HepG2 (cell line): ENCODE results near the gene TXNDC2. TPM values are rescaled to one million over a fixed set of nuclear protein-coding genes. Genes with fewer than 3 reads are reported as not detected.

Experiments used
- ATAC-seq: fragments of 200-7000 bp; cut with Tn5 transposase; 3 replicates; pipeline ENCODE4 v1.9.1; 2020; ENCODE audit warnings: mild to moderate bottlenecking, moderate library complexity
- BruUV-seq: library from RNA; stranded (reverse); fragments of 400-500 nt; replicated peaks from 2 replicates; lab custom pipeline; 2021; lab: Mats Ljungman, UMichigan
- CTCF ChIA-PET: fragments of 300-600 bp; formaldehyde crosslinking; extraction: SDS; loops from one replicate; lab custom pipeline; 2021; ENCODE audit warnings: low total read pairs, inconsistent platforms, low intra/inter-chr PET ratio; lab: Yijun Ruan, JAX
- POLR2A ChIA-PET: fragments of 350-600 bp; sonication (Branson Sonifier 250); formaldehyde crosslinking; loops from one replicate; lab custom pipeline; 2020; ENCODE audit warnings: antibody characterized with exemption, inconsistent platforms; lab: Yijun Ruan, JAX
- DNase-seq: peaks from one replicate; pipeline ENCODE4 v3.0.0-alpha.2; 2015; ENCODE audit warnings: low spot score
- FAIRE-seq: peaks from 3 replicates; lab custom pipeline; 2011; peaks lifted over from hg19 to GRCh38; lab: Jason Lieb, UNC
- H2AFZ ChIP-seq: one replicate; pipeline ENCODE4 v1.6.1; 2011; ENCODE audit warnings: low read length, inconsistent platforms
- H3K27ac ChIP-seq: fragments of 300-600 bp; 3 replicates; pipeline ENCODE4 v1.8.0; 2011; ENCODE audit warnings: mixed run types, mild to moderate bottlenecking, mixed read lengths, low read length, inconsistent platforms; ENCODE audit not compliant: insufficient read depth; ENCODE audit errors: extremely low read length
- H3K27me3 ChIP-seq, 2 experiments: fragments of 200-600 bp in 1 of 2; 2 replicates in 1 of 2; 3 replicates in 1 of 2; pipeline versions ENCODE4 v1.6.0 to v1.8.0; 2011; ENCODE audit warnings: low read length in 2 of 2, mild to moderate bottlenecking in 2 of 2, moderate library complexity in 2 of 2, inconsistent platforms in 1 of 2; ENCODE audit not compliant: insufficient read depth in 2 of 2, control insufficient read depth in 1 of 2
- H3K36me3 ChIP-seq, 2 experiments: fragments of 200-600 bp in 1 of 2; replicated peaks in 1 of 2; 2 replicates in 1 of 2; 3 replicates in 1 of 2; pipeline versions ENCODE4 v1.5.1 to v1.8.0; 2011; ENCODE audit warnings: low read length in 2 of 2, inconsistent platforms in 1 of 2; ENCODE audit not compliant: insufficient read depth in 2 of 2, control insufficient read depth in 1 of 2
- H3K4me1 ChIP-seq: 2 replicates; pipeline ENCODE4 v1.5.1; 2012; ENCODE audit warnings: low read length, inconsistent platforms; ENCODE audit not compliant: insufficient read depth
- H3K4me2 ChIP-seq: 2 replicates; pipeline ENCODE4 v1.6.0; 2011; ENCODE audit warnings: low read depth, low read length, inconsistent platforms
- H3K4me3 ChIP-seq, 3 experiments: fragments of 200-600 bp in 1 of 3; sonication (generic), shearing (Covaris generic) in 1 of 3; replicated peaks in 1 of 3; 2 replicates each; pipeline ENCODE4 v1.5.1; 2011 to 2016; ENCODE audit warnings: low read length in 3 of 3, inconsistent platforms in 2 of 3, low read depth in 2 of 3, mild to moderate bottlenecking in 2 of 3, control low read depth in 1 of 3, mixed read lengths in 1 of 3; ENCODE audit not compliant: insufficient read depth in 1 of 3
- H3K79me2 ChIP-seq: one replicate; pipeline ENCODE4 v1.6.1; 2011; ENCODE audit warnings: low read length, inconsistent platforms; ENCODE audit not compliant: insufficient read depth
- H3K9ac ChIP-seq: 2 replicates; pipeline ENCODE4 v1.6.0; 2011; ENCODE audit warnings: mild to moderate bottlenecking, low read depth, low read length, inconsistent platforms; ENCODE audit not compliant: insufficient read depth
- H3K9me3 ChIP-seq: 2 replicates; pipeline ENCODE4 v1.5.1; 2012; ENCODE audit warnings: mild to moderate bottlenecking, low read length
- H4K20me1 ChIP-seq: 2 replicates; pipeline ENCODE4 v1.6.0; 2011; ENCODE audit warnings: inconsistent platforms, mild to moderate bottlenecking, low read length, moderate library complexity; ENCODE audit not compliant: insufficient read depth
- FOXJ3 ChIP-seq: sonication (generic); formaldehyde crosslinking; IDR thresholded peaks from 2 replicates; pipeline ENCODE4 v1.4.0; 2020; ENCODE audit warnings: missing genetic modification reagents, mild to moderate bottlenecking, borderline replicate concordance
- FOXP1 ChIP-seq, 2 experiments: fragments of 450-650 bp in 1 of 2; IDR thresholded peaks; 2 replicates each; pipeline ENCODE4 v1.6.1; 2017 to 2018; ENCODE audit warnings: antibody characterized with exemption in 1 of 2
- GTF3A ChIP-seq: sonication (generic); formaldehyde crosslinking; conservative IDR thresholded peaks from 2 replicates; pipeline ENCODE4 v1.4.0; 2020; ENCODE audit warnings: mild to moderate bottlenecking, missing genetic modification reagents
- HDAC6 ChIP-seq: fragments of 200-600 bp; sonication (generic); IDR thresholded peaks from 2 replicates; pipeline ENCODE4 v1.7.0; 2017; ENCODE audit warnings: mild to moderate bottlenecking, antibody characterized with exemption, low read length, low read depth
- MAF1 ChIP-seq: sonication (generic); formaldehyde crosslinking; IDR thresholded peaks from 2 replicates; pipeline ENCODE4 v1.5.0; 2020; ENCODE audit warnings: missing genetic modification reagents, borderline replicate concordance
- MAFG ChIP-seq: sonication (generic); formaldehyde crosslinking; IDR thresholded peaks from 2 replicates; pipeline ENCODE4 v1.5.1; 2020; ENCODE audit warnings: mild to moderate bottlenecking, missing genetic modification reagents
- NCOA1 ChIP-seq: sonication (generic); formaldehyde crosslinking; IDR thresholded peaks from 2 replicates; pipeline ENCODE4 v1.9.0; 2021; ENCODE audit warnings: missing genetic modification reagents
- PCBP1 ChIP-seq: fragments of 200-400 bp; formaldehyde crosslinking; IDR thresholded peaks from 2 replicates; pipeline ENCODE4 v1.6.1; 2017; ENCODE audit warnings: mild to moderate bottlenecking, low read depth, low read length, borderline replicate concordance
- POLR2A ChIP-seq, 2 experiments: IDR thresholded peaks; 2 replicates each; pipeline ENCODE4 v1.6.1; 2011; ENCODE audit warnings: low read depth in 2 of 2, low read length in 2 of 2, mild to moderate bottlenecking in 1 of 2, moderate library complexity in 1 of 2; ENCODE audit not compliant: insufficient read depth in 1 of 2
- PTBP1 ChIP-seq: fragments of 200-400 bp; formaldehyde crosslinking; IDR thresholded peaks from 2 replicates; pipeline ENCODE4 v1.6.1; 2018; ENCODE audit warnings: low read length, low read depth; ENCODE audit not compliant: poor library complexity, severe bottlenecking
- RAD51 ChIP-seq: fragments of 450-650 bp; IDR thresholded peaks from 2 replicates; pipeline ENCODE4 v1.6.1; 2016; ENCODE audit warnings: borderline replicate concordance
- RFX1 ChIP-seq: fragments of 450-650 bp; IDR thresholded peaks from 2 replicates; pipeline ENCODE4 v1.6.1; 2017
- RORA ChIP-seq: sonication (generic); formaldehyde crosslinking; IDR thresholded peaks from 2 replicates; pipeline ENCODE4 v1.5.0; 2020; ENCODE audit warnings: mild to moderate bottlenecking, missing genetic modification reagents, moderate library complexity
- ZFAT ChIP-seq: sonication (generic); formaldehyde crosslinking; conservative IDR thresholded peaks from 2 replicates; pipeline ENCODE4 v1.8.1; 2023; ENCODE audit warnings: missing genetic modification reagents, inconsistent platforms
- ZKSCAN1 ChIP-seq: fragments of 150-350 bp; IDR thresholded peaks from 2 replicates; pipeline ENCODE4 v1.6.1; 2014; ENCODE audit warnings: low read length
- ZMYM3 ChIP-seq: sonication (generic); formaldehyde crosslinking; IDR thresholded peaks from 2 replicates; pipeline ENCODE4 v1.5.1; 2020; ENCODE audit warnings: mild to moderate bottlenecking, missing genetic modification reagents
- ZNF124 ChIP-seq: sonication (generic); formaldehyde crosslinking; IDR thresholded peaks from 2 replicates; pipeline ENCODE4 v1.4.0; 2020; ENCODE audit warnings: missing genetic modification reagents
- ZNF207 ChIP-seq: fragments of 450-650 bp; IDR thresholded peaks from 2 replicates; pipeline ENCODE4 v1.6.1; 2016; ENCODE audit warnings: antibody characterized with exemption, borderline replicate concordance
- ZNF34 ChIP-seq: sonication (generic); formaldehyde crosslinking; IDR thresholded peaks from 2 replicates; pipeline ENCODE4 v1.4.0; 2020; ENCODE audit warnings: mild to moderate bottlenecking, missing genetic modification reagents, borderline replicate concordance
- ZNF784 ChIP-seq: sonication (generic); formaldehyde crosslinking; IDR thresholded peaks from 2 replicates; pipeline ENCODE4 v1.5.1; 2020; ENCODE audit warnings: missing genetic modification reagents, mild to moderate bottlenecking, borderline replicate concordance
- in situ Hi-C: cut with HindIII; loops from 2 replicates; pipeline ENCODE4 v1.10.0; 2017; ENCODE audit warnings: low pct_unique_long_range_greater_than_20kb; ENCODE audit not compliant: extremely low pct_ligation_motif_present
- intact Hi-C: fragments of 100-400 bp; cut with micrococcal nuclease; formaldehyde crosslinking; loops from one replicate; pipeline ENCODE4 v1.10.0; 2022; ENCODE audit not compliant: unreplicated experiment
- polyA plus RNA-seq, 8 experiments: library from polyadenylated mRNA; depleted of rRNA in 3 of 8; stranded (reverse) in 7 of 8; unstranded in 1 of 8; fragments of >200 nt; fragmentation: Illumina TruSeq in 4 of 8; extraction: Trizol in 4 of 8; gene quantifications; 2 replicates each; pipeline versions ENCODE4 v1.2.1 to v1.2.3, GENCODE V29; 2011 to 2016; ENCODE audit warnings: low read depth in 4 of 8, missing spikeins in 1 of 8, mixed read lengths in 1 of 8; ENCODE audit not compliant: insufficient read depth in 1 of 8
- total RNA-seq, 5 experiments: library from RNA; depleted of rRNA; stranded (reverse); fragments of >200 nt; fragmentation: Illumina TruSeq; extraction: Trizol; gene quantifications; 2 replicates each; pipeline ENCODE4 v1.2.3, GENCODE V29; 2016; ENCODE audit warnings: low read depth in 1 of 5
- TF ChIP-seq, protein P1 (sequence below): sonication (generic); formaldehyde crosslinking; conservative IDR thresholded peaks from 2 replicates; pipeline ENCODE4 v1.4.0; 2020; ENCODE audit warnings: mild to moderate bottlenecking, missing genetic modification reagents, moderate library complexity
- TF ChIP-seq, protein P2 (sequence below): sonication (generic); formaldehyde crosslinking; IDR thresholded peaks from 2 replicates; pipeline ENCODE4 v1.5.0; 2020; ENCODE audit warnings: missing genetic modification reagents

Gene TXNDC2
- total and polyA plus RNA-seq, 2 of the 13 experiments (the other 11 are each of a cell fraction or from before 2014, with no cell fraction given), result not detected

DNA sequence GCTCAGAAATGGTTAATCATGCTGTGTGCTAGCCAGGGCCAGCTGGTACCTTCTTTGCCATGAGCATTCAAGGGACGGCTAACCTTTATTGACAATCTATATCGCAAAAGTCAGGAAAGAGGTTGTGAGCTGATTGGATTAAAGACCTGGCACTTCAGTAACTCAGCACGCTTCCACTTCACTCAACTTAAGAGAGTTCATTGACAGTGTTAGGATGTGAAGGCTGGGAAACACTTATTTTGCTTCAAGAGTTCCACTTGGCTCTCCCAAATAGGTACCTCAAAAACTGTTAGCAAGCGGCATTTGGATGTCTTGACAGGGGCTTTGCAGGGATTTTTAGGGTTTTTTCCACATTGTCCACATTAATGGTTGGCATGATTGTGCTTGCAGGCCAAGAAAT, 25.1 kb upstream of the TXNDC2 start (continued):
- TF ChIP-seq FOXP1 (IDR thresholded peaks at IDR 0.05), result no peak
- no peak for TF ChIP-seq FOXP1 (CRISPR knock-in tag; IDR thresholded peaks at IDR 0.05)
- no peak for TF ChIP-seq PTBP1
- TF ChIP-seq, all 625 proteins: peak for 0

DNA sequence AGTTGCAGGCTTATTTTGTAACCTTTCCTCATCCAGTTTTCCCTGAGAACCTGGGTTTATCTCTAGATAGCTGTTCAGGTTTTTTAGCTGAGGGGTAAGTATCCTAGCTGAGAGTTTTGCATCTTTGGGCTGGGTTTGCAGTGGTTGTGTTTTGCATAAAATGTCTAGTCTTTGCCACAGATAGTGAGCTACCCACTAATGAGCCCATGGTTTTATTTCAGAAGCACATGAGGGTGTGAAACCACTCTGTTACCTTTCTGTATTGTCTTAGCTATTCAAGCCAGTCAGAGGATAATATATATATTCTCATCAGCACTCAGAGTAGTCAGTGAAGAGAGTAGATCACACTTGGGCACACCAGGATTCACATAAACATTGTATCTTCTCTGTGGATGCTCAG, 24.6 kb upstream of the TXNDC2 start:
- no peak for ATAC-seq
- TF ChIP-seq RFX1, result no peak
- TF ChIP-seq GTF3A (CRISPR knock-in tag), result no peak
- no peak for TF ChIP-seq ZMYM3 (CRISPR knock-in tag)
- no peak for TF ChIP-seq RORA (CRISPR knock-in tag)
- no peak for TF ChIP-seq ZNF784 (CRISPR knock-in tag)
- TF ChIP-seq, protein P1, sequence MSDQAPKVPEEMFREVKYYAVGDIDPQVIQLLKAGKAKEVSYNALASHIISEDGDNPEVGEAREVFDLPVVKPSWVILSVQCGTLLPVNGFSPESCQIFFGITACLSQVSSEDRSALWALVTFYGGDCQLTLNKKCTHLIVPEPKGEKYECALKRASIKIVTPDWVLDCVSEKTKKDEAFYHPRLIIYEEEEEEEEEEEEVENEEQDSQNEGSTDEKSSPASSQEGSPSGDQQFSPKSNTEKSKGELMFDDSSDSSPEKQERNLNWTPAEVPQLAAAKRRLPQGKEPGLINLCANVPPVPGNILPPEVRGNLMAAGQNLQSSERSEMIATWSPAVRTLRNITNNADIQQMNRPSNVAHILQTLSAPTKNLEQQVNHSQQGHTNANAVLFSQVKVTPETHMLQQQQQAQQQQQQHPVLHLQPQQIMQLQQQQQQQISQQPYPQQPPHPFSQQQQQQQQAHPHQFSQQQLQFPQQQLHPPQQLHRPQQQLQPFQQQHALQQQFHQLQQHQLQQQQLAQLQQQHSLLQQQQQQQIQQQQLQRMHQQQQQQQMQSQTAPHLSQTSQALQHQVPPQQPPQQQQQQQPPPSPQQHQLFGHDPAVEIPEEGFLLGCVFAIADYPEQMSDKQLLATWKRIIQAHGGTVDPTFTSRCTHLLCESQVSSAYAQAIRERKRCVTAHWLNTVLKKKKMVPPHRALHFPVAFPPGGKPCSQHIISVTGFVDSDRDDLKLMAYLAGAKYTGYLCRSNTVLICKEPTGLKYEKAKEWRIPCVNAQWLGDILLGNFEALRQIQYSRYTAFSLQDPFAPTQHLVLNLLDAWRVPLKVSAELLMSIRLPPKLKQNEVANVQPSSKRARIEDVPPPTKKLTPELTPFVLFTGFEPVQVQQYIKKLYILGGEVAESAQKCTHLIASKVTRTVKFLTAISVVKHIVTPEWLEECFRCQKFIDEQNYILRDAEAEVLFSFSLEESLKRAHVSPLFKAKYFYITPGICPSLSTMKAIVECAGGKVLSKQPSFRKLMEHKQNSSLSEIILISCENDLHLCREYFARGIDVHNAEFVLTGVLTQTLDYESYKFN (CRISPR knock-in tag), result no peak
- TF ChIP-seq ZNF207, result no peak
- TF ChIP-seq ZFAT (CRISPR knock-in tag), result no peak
- no peak for TF ChIP-seq NCOA1 (CRISPR knock-in tag)
- TF ChIP-seq POLR2A (IDR thresholded peaks at IDR 0.05; ENCODE audit: insufficient read depth in 1 of 2, low read depth in 2 of 2, low read length in 2 of 2), result no peak
- no peak for TF ChIP-seq PCBP1
- no peak for TF ChIP-seq MAF1 (CRISPR knock-in tag)
- no peak for TF ChIP-seq ZNF124 (CRISPR knock-in tag)
- no peak for TF ChIP-seq MAFG (CRISPR knock-in tag)
- TF ChIP-seq HDAC6, result no peak
- TF ChIP-seq ZNF34 (CRISPR knock-in tag), result no peak
- TF ChIP-seq, protein P2, sequence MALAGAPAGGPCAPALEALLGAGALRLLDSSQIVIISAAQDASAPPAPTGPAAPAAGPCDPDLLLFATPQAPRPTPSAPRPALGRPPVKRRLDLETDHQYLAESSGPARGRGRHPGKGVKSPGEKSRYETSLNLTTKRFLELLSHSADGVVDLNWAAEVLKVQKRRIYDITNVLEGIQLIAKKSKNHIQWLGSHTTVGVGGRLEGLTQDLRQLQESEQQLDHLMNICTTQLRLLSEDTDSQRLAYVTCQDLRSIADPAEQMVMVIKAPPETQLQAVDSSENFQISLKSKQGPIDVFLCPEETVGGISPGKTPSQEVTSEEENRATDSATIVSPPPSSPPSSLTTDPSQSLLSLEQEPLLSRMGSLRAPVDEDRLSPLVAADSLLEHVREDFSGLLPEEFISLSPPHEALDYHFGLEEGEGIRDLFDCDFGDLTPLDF (CRISPR knock-in tag), result no peak
- no peak for TF ChIP-seq RAD51
- no peak for TF ChIP-seq FOXJ3 (CRISPR knock-in tag)
- TF ChIP-seq ZKSCAN1, result no peak
- no peak overlapping the region for H3K9ac ChIP-seq
- H3K4me3 ChIP-seq, result no peak overlapping the region
- H3K27ac ChIP-seq, result no peak overlapping the region
- H2AFZ ChIP-seq, result no peak overlapping the region
- H3K4me1 ChIP-seq, result peaks cover 20% of the 10 kb centered on the region
- no peaks in the 10 kb centered on the region for H4K20me1 ChIP-seq
- ChIA-PET POLR2A (no interaction called here), CTCF (no interaction called here)
- DNase-seq, result no peak
- no peaks in the 10 kb centered on the region for H3K79me2 ChIP-seq
- no peak overlapping the region for H3K4me2 ChIP-seq
- no peaks in the 10 kb centered on the region for H3K27me3 ChIP-seq
- H3K9me3 ChIP-seq, result peaks cover 10% of the 10 kb centered on the region
- no peaks in the 10 kb centered on the region for H3K36me3 ChIP-seq
- BruUV-seq, result no TSS peak
- in situ Hi-C loops, result no loop called here
- no peak for FAIRE-seq
- intact Hi-C loops, result no loop called here
